Heart right ventricle (tissue), 16 donors: ENCODE measurements around the gene HS6ST1. TPM values are rescaled to one million over a fixed set of nuclear protein-coding genes. Genes with fewer than 3 reads are reported as not detected.

Source experiments
- ATAC-seq, 8 donors: fragments of 200-7000 bp; cut with Tn5 transposase; one replicate each; pipeline ENCODE4 v1.9.1; 2020; ENCODE audit warnings: mild to moderate bottlenecking in 8 of 8, moderate library complexity in 8 of 8, moderate number of reproducible peaks in 1 of 8
- DNase-seq, 2 donors: peaks; one replicate each; pipeline ENCODE4 v3.0.0-alpha.2; 2020
- H3K27ac ChIP-seq, 10 donors: fragments of 200-600 bp; sonication (generic) in 2 of 10; one replicate each; pipeline versions ENCODE4 v1.5.0 to v1.8.0; 2020 to 2022; ENCODE audit warnings: mild to moderate bottlenecking in 3 of 10
- H3K27me3 ChIP-seq, 7 donors: fragments of 200-600 bp; one replicate each; pipeline ENCODE4 v1.8.0; 2021 to 2022; ENCODE audit warnings: mild to moderate bottlenecking in 2 of 7
- H3K36me3 ChIP-seq, 9 donors: fragments of 200-600 bp; sonication (generic) in 1 of 9; one replicate each; pipeline versions ENCODE4 v1.5.0 to v1.8.0; 2020 to 2022; ENCODE audit warnings: mild to moderate bottlenecking in 2 of 9
- H3K4me1 ChIP-seq, 9 donors: fragments of 200-600 bp; sonication (generic) in 1 of 9; one replicate each; pipeline versions ENCODE4 v1.5.0 to v1.8.0; 2020 to 2022; ENCODE audit warnings: mild to moderate bottlenecking in 4 of 9
- H3K4me3 ChIP-seq, 10 donors: fragments of 200-600 bp; sonication (generic) in 2 of 10; one replicate each; pipeline versions ENCODE4 v1.5.0 to v1.8.0; 2020 to 2022; ENCODE audit warnings: mild to moderate bottlenecking in 7 of 10, moderate library complexity in 2 of 10
- H3K9me3 ChIP-seq, 11 donors: fragments of 200-600 bp in 10 of 11; sonication (generic) in 2 of 11; one replicate each; pipeline versions ENCODE4 v1.5.0 to v1.8.0; 2013 to 2022; ENCODE audit warnings: mild to moderate bottlenecking in 2 of 11, control low read depth in 1 of 11, moderate library complexity in 1 of 11
- WGBS, 2 donors: extraction: QIAGEN DNeasy Blood & Tissue Kit; methylation state at CpG; one replicate each; pipeline ENCODE4 v1.1.7; 2013; ENCODE audit warnings: inconsistent platforms in 1 of 2; 5-methylcytosine and 5-hydroxymethylcytosine counted together
- intact Hi-C, 10 donors: fragments of 100-400 bp; cut with DNase I; formaldehyde crosslinking; loops; one replicate each; pipeline versions ENCODE4 v1.11.1 to v1.14.2; 2022
- polyA plus RNA-seq, 2 donors: library from polyadenylated mRNA; stranded (reverse); fragments of 200-250 nt; gene quantifications; one replicate each; pipeline ENCODE4 v1.2.3, GENCODE V29; 2013
- total RNA-seq, 10 donors: library from RNA; stranded (reverse); fragmentation: NEBNext Ultra II Directional in 3 of 10; extraction: Animal tissue kit (Norgen Biotek cat#: 25700) in 3 of 10; gene quantifications; one replicate each; pipeline versions ENCODE4 v1.2.1 to v1.2.4, GENCODE V29; 2021 to 2023
- TF ChIP-seq, protein P1 (sequence below), 9 donors: fragments of 200-600 bp; sonication (generic) in 2 of 9; IDR thresholded peaks; one replicate each; pipeline versions ENCODE4 v1.5.0 to v1.8.0; 2021 to 2022; ENCODE audit warnings: antibody characterized with exemption in 9 of 9, mild to moderate bottlenecking in 5 of 9, moderate library complexity in 1 of 9
- donor health status: Arrhythmogenic right ventricular cardiomyopathy.
- donor health status: ischemic (EF 13 %, LVEDD 7.1; RV severe dilation, severe dysfunction).
- donor health status: healthy with polysubstance abuse.
- donor health status: DM: no; HTN: yes; CAD: no.
- donor health status: DM: no; HTN: no; CAD: no.
- donor health status: ischemic (EF 25% LVEDD 6.9; RV normal size, moderate dysfunction).
- donor health status: ischemic (EF 25% LVEDD 5.7; RV mildly dilated, moderate dysfunction).
- donor health status: healthy.
- donor health status: DM: yes; HTN: yes; CAD: no.
- donor health status: Ischemic cardiomyopathy.
- donor health status: ischemic (EF 35%, LVEDD 5.7; RV mildly dilated, moderate dysfunction).
- donor health status: nonischemic (EF 11% LVEDD 7.7; RV severe dilation, severe dysfunction).
- donor health status: DM: yes; HTN: yes; CAD: no.
- donor health status: PGD.
- donor health status: ischemic (EF 29% LVEDD 5.4; RV normal size, mild dysfunction).
- donor health status: nonischemic (EF 23%, LVEDD 6.1; RV moderate dilation, normal function).

The HS6ST1 gene
- total and polyA plus RNA-seq, 12 donors, result 10.5 to 51.6 (median 18.2) TPM

DNA sequence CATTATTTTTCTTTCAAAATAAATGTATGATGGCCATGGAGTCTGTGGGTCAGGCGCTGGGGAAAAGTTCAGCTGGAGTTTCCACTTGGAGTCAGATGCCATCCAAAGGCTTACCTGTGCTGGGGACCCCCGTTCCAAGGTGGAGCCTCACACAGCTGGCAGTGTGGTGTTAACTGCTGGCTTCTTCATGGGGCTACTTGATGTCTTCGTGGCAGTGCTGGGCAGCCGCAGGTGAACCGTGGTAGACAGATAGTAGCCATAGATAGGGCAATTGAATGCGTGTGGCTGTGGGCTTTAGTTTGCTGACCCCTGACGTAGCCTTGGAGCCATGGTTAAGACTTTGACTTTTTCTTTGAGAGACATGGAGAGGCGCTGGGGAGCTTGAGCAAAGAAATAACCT, 83.1 kb downstream of the HS6ST1 start:
- intact Hi-C loops, result loop anchor here in 4 of 10 donors (10.0 kb wide), 3 partner anchors 49 to 69 kb away; no protein-coding TSS in a partner anchor
- H3K27me3 ChIP-seq, result peaks cover 0 to 14% (median 0%) of the 10 kb centered on the region in 7 donors
- 89 to 91% methylated on average over 8 of the region's 8 CpGs for WGBS, 2 donors
- H3K27ac ChIP-seq, result no peak overlapping the region
- DNase-seq, result no peak
- no peak overlapping the region for H3K4me3 ChIP-seq
- no peaks in the 10 kb centered on the region for H3K9me3 ChIP-seq
- no peak for ATAC-seq
- TF ChIP-seq, protein P1, sequence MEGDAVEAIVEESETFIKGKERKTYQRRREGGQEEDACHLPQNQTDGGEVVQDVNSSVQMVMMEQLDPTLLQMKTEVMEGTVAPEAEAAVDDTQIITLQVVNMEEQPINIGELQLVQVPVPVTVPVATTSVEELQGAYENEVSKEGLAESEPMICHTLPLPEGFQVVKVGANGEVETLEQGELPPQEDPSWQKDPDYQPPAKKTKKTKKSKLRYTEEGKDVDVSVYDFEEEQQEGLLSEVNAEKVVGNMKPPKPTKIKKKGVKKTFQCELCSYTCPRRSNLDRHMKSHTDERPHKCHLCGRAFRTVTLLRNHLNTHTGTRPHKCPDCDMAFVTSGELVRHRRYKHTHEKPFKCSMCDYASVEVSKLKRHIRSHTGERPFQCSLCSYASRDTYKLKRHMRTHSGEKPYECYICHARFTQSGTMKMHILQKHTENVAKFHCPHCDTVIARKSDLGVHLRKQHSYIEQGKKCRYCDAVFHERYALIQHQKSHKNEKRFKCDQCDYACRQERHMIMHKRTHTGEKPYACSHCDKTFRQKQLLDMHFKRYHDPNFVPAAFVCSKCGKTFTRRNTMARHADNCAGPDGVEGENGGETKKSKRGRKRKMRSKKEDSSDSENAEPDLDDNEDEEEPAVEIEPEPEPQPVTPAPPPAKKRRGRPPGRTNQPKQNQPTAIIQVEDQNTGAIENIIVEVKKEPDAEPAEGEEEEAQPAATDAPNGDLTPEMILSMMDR (IDR thresholded peaks at IDR 0.05), result no peak
- no peaks in the 10 kb centered on the region for H3K36me3 ChIP-seq
- peaks cover 0 to 20% (median 5%) of the 10 kb centered on the region in 9 donors for H3K4me1 ChIP-seq

DNA sequence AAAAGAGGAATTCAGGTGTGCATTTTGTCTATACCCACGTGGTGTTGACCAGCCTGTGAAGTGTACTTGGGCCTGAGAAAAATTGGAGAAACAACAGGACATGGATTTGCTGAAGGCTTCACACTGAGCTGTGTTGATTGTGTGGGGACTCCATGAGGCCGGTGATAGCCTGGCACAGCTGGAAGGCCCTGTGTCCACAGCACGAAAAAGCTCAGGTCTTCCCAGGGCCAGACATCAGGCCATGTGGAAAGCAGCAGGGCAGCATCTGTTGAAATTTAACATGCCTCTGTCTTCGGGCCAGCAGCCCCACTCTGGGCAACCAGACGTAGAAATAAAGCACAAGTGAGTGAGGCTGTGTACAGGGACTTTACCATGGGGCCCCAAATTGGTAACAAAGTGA, 84.1 kb downstream of the HS6ST1 start:
- no peak for DNase-seq
- H3K4me1 ChIP-seq, result peaks cover 0 to 20% (median 5%) of the 10 kb centered on the region in 9 donors
- no peak overlapping the region for H3K4me3 ChIP-seq
- peaks cover 0 to 14% (median 0%) of the 10 kb centered on the region in 7 donors for H3K27me3 ChIP-seq
- no peak overlapping the region for H3K27ac ChIP-seq
- ATAC-seq, result no peak
- 79 to 85% methylated on average over 5 of the region's 5 CpGs for WGBS, 2 donors
- no peaks in the 10 kb centered on the region for H3K9me3 ChIP-seq
- no peaks in the 10 kb centered on the region for H3K36me3 ChIP-seq
- intact Hi-C loops, result loop anchor here in 8 of 10 donors (5.0 to 10.0 kb wide), 6 partner anchors 37 to 70 kb away; no protein-coding TSS in a partner anchor
- TF ChIP-seq, protein P1 (IDR thresholded peaks at IDR 0.05), result no peak

DNA sequence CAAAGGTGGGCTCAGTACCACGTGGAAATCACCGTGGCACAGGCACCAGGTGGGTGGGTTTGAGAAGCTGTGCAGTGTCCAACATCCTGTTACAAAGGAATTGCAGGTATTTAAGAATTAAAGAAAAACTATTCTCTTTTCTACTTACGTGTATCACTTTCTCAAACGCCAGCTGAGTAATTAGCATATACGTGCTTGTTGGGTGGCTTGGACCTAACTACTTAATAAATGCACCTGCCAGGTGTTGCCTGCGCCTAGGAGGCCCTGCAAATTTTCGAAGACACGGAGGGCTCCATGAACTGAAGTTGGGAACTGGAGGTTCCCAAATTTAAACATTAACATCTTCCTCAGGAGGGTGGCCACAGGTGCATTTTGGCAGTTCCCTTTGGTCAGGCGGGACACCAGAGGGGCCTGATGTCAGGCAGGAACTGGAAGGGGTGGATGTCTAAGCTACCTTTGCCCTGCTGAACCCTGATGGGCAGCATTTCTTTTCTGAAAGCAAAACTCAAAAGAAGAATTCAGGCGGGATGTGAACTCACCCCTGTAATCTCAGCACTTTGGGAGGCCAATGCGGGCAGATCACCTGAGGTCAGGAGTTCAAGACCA, 84.8 kb downstream of the HS6ST1 start:
- 48% methylated on average over 11 of the region's 11 CpGs for WGBS, 2 donors
- Histone ChIP-seq H3K4me3 (peak overlapping the region in 6 of 10 donors; percentile 62 to 89 (median 73)), H3K27me3 (peaks cover 0 to 14% (median 0%) of the 10 kb centered on the region in 7 donors), H3K4me1 (peaks cover 0 to 20% (median 5%) of the 10 kb centered on the region in 9 donors), H3K36me3 (no peaks in the 10 kb centered on the region), H3K9me3 (no peaks in the 10 kb centered on the region), H3K27ac (peak overlapping the region in 5 of 10 donors; percentile 80 to 96 (median 89))
- no peak for ATAC-seq
- DNase-seq, result no peak
- intact Hi-C loops, result loop anchor here in 9 of 10 donors (2.0 to 10.0 kb wide), 7 partner anchors 37 to 71 kb away; no protein-coding TSS in a partner anchor
- TF ChIP-seq, protein P1 (IDR thresholded peaks at IDR 0.05), result peak in 2 of 9 donors; percentile 5 to 30

DNA sequence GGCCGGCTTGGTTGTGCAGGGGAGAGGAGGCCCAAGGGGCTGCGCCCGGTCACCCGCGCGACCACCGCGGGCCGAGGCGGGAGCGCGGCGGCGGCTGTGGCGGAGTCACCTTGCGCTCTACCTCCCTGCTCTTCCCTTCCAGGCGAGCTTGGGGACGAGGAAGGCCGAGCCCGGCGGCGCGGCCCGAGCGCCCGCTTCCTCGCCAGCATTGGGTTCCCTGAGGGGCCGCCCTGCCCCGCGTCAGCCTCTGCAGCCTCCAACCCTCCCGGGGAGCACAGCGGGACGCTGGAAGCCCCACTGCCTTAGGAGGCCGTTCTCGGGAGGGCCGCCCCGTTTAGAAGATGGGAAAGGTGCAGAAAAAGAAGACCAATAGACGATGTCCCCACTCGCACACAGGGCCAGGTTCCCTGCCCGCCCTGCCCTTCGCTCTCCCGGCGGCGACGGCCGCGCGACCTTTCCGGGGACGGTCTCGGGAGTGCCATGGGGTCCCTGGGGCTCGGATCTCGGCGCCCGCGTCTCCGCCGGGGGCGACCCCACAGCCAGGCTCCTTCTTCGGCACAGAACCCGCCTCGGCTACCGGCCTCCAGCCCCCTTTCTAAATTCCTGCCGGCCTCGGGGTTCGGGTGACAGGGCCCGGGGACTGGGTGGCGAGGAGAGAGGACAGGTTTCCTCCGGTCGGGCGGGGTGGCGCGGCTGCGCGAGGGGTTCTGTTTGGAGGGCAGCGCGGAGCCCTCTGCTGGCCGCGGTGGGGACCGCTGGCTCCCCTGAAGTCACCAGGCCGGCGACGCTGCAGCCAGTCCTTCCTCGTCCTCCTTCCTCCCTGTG, 85.5 kb downstream of the HS6ST1 start:
- peak; percentile 95 to 98 (median 97) for ATAC-seq
- H3K4me3 ChIP-seq, result peak overlapping the region; percentile 56 to 89 (median 68)
- intact Hi-C loops, result loop anchor here in 9 of 10 donors (2.0 to 10.0 kb wide), 7 partner anchors 36 to 72 kb away; no protein-coding TSS in a partner anchor

More for the DNA sequence above, 85.5 kb downstream of the HS6ST1 start:
- TF ChIP-seq, protein P1 (IDR thresholded peaks at IDR 0.05), result peak; percentile 85 to 96 (median 93)
- Histone ChIP-seq H3K27me3 (peaks cover 0 to 14% (median 0%) of the 10 kb centered on the region in 7 donors), H3K36me3 (no peaks in the 10 kb centered on the region), H3K27ac (peak overlapping the region; percentile 80 to 96 (median 87)), H3K9me3 (no peaks in the 10 kb centered on the region), H3K4me1 (peaks cover 0 to 20% (median 5%) of the 10 kb centered on the region in 9 donors)
- 0% methylated on average over 64 to 84 of the region's 84 CpGs for WGBS, 2 donors
- peak; percentile 89 to 91 for DNase-seq
